Osteoblast (primary cell): Measurements from ENCODE around the gene ALLC. TPM values are rescaled to one million over a fixed set of nuclear protein-coding genes. Genes with fewer than 3 reads are reported as not detected.

ENCODE experiments used
- DNase-seq: peaks from one replicate; pipeline ENCODE4 v3.0.0; 2011; ENCODE audit warnings: low spot score, mixed read lengths; ENCODE audit not compliant: insufficient read length; ENCODE audit errors: missing footprints
- H2AFZ ChIP-seq: 2 replicates; pipeline ENCODE4 v1.6.0; 2011; ENCODE audit warnings: mild to moderate bottlenecking, low read length
- H3K27ac ChIP-seq: 2 replicates; pipeline ENCODE4 v1.5.1; 2011; ENCODE audit warnings: mild to moderate bottlenecking, low read depth, low read length, moderate library complexity
- H3K27me3 ChIP-seq: 2 replicates; pipeline ENCODE4 v1.6.0; 2012; ENCODE audit warnings: mild to moderate bottlenecking, control low read depth, inconsistent platforms, low read length, moderate library complexity; ENCODE audit not compliant: insufficient read depth
- H3K36me3 ChIP-seq: 2 replicates; pipeline ENCODE4 v1.5.1; 2011; ENCODE audit warnings: mild to moderate bottlenecking, low read length, control low read depth, moderate library complexity; ENCODE audit not compliant: insufficient read depth
- H3K4me1 ChIP-seq: 2 replicates; pipeline ENCODE4 v1.5.1; 2011; ENCODE audit warnings: mild to moderate bottlenecking, low read length, control low read depth, moderate library complexity; ENCODE audit not compliant: insufficient read depth
- H3K4me2 ChIP-seq: 2 replicates; pipeline ENCODE4 v1.6.0; 2011; ENCODE audit warnings: mild to moderate bottlenecking, low read length; ENCODE audit not compliant: insufficient read depth
- H3K4me3 ChIP-seq: fragments of 200-600 bp; sonication (generic); 3 replicates; pipeline ENCODE4 v1.5.1; 2012; ENCODE audit warnings: mild to moderate bottlenecking, low read length, inconsistent platforms; ENCODE audit not compliant: insufficient read depth
- H3K79me2 ChIP-seq: 2 replicates; pipeline ENCODE4 v1.6.0; 2012; ENCODE audit warnings: mild to moderate bottlenecking, low read length, control low read depth, inconsistent platforms; ENCODE audit not compliant: insufficient read depth
- H3K9me3 ChIP-seq: 2 replicates; pipeline ENCODE4 v1.5.1; 2011; ENCODE audit warnings: low read depth, low read length, control low read depth
- H4K20me1 ChIP-seq: 2 replicates; pipeline ENCODE4 v1.6.0; 2012; ENCODE audit warnings: mild to moderate bottlenecking, low read length, control low read depth; ENCODE audit not compliant: insufficient read depth
- CTCF ChIP-seq: IDR thresholded peaks from 2 replicates; pipeline ENCODE4 v1.5.1; 2011; ENCODE audit warnings: mild to moderate bottlenecking, low read depth, low read length, moderate library complexity; ENCODE audit errors: extremely low read depth
- total RNA-seq: library from RNA; depleted of rRNA; stranded (reverse); fragments of >200 nt; gene quantifications from 2 replicates; pipeline ENCODE4 v1.2.3, GENCODE V29; 2012

The ALLC gene
- total RNA-seq, 1 donor = not detected

GRCh38 chr2:3641181-3641580 is 16.8 kb upstream of the ALLC start:
- Histone ChIP-seq H4K20me1 (no peaks in the 10 kb centered on the region), H2AFZ (no peak overlapping the region), H3K4me2 (no peak overlapping the region), H3K4me1 (no peaks in the 10 kb centered on the region), H3K4me3 (no peak overlapping the region), H3K36me3 (no peaks in the 10 kb centered on the region), H3K9me3 (no peaks in the 10 kb centered on the region), H3K79me2 (no peaks in the 10 kb centered on the region), H3K27ac (no peak overlapping the region), H3K27me3 (no peaks in the 10 kb centered on the region)
- TF ChIP-seq CTCF = no peak
- DNase-seq = peak; percentile 65

- Histone ChIP-seq H3K79me2 (no peaks in the 10 kb centered on the region), H2AFZ (no peak overlapping the region), H3K36me3 (no peaks in the 10 kb centered on the region), H4K20me1 (no peaks in the 10 kb centered on the region), H3K4me2 (no peak overlapping the region), H3K27ac (no peak overlapping the region), H3K4me3 (no peak overlapping the region), H3K9me3 (no peaks in the 10 kb centered on the region), H3K27me3 (no peaks in the 10 kb centered on the region), H3K4me1 (no peaks in the 10 kb centered on the region)
- peak; percentile 53 for DNase-seq
- no peak for TF ChIP-seq CTCF
Observed at GRCh38 chr2:3641841-3642421, 16.1 kb upstream of the ALLC start.

- TF ChIP-seq CTCF = no peak
- Histone ChIP-seq H3K27ac (no peak overlapping the region), H3K27me3 (no peaks in the 10 kb centered on the region)
Observed at GRCh38 chr2:3642521-3643215, 15.3 kb upstream of the ALLC start.

GRCh38 chr2:3643371-3644245 is 14.4 kb upstream of the ALLC start:
- H4K20me1 ChIP-seq = no peaks in the 10 kb centered on the region
- no peak overlapping the region for H3K4me2 ChIP-seq
- no peak for TF ChIP-seq CTCF
- no peaks in the 10 kb centered on the region for H3K9me3 ChIP-seq
- H3K36me3 ChIP-seq = no peaks in the 10 kb centered on the region
- H3K27me3 ChIP-seq = no peaks in the 10 kb centered on the region
- no peaks in the 10 kb centered on the region for H3K4me1 ChIP-seq
- no peak overlapping the region for H3K4me3 ChIP-seq
- no peaks in the 10 kb centered on the region for H3K79me2 ChIP-seq
- H2AFZ ChIP-seq = no peak overlapping the region
- H3K27ac ChIP-seq = no peak overlapping the region
- peak; percentile 18 for DNase-seq

More at GRCh38 chr2:3642521-3643215, 15.3 kb upstream of the ALLC start:
- DNase-seq = peak; percentile 62
- Histone ChIP-seq H3K4me1 (no peaks in the 10 kb centered on the region), H3K4me2 (no peak overlapping the region), H3K9me3 (no peaks in the 10 kb centered on the region), H3K36me3 (no peaks in the 10 kb centered on the region), H4K20me1 (no peaks in the 10 kb centered on the region), H2AFZ (no peak overlapping the region), H3K4me3 (no peak overlapping the region), H3K79me2 (no peaks in the 10 kb centered on the region)
